GM23338 (cell line): ENCODE results near the gene PLD1. TPM values are rescaled to one million over a fixed set of nuclear protein-coding genes. Genes with fewer than 3 reads are reported as not detected.

Experiments
- ATAC-seq: fragments of 200-7000 bp; cut with Tn5 transposase; 3 replicates; pipeline ENCODE4 v1.9.1; 2020
- DNase-seq: peaks from one replicate; pipeline ENCODE4 v3.0.0-alpha.2; 2015; ENCODE audit warnings: low spot score
- H2AFZ ChIP-seq: fragments of 200-600 bp; sonication (generic); 2 replicates; pipeline ENCODE4 v1.8.0; 2016; ENCODE audit warnings: antibody characterized with exemption, mild to moderate bottlenecking, moderate library complexity
- H3F3A ChIP-seq: fragments of 200-600 bp; sonication (generic); replicated peaks from 2 replicates; pipeline ENCODE4 v1.8.0; 2017; ENCODE audit warnings: antibody characterized with exemption, mixed run types, low read depth
- H3K27ac ChIP-seq: fragments of 200-600 bp; sonication (generic); 2 replicates; pipeline ENCODE4 v1.6.1; 2016; ENCODE audit warnings: low read depth
- H3K27me3 ChIP-seq: fragments of 200-600 bp; sonication (generic); 2 replicates; pipeline ENCODE4 v1.8.0; 2016; ENCODE audit warnings: mild to moderate bottlenecking, mixed run types, moderate library complexity; ENCODE audit not compliant: insufficient read depth
- H3K36me3 ChIP-seq: fragments of 200-600 bp; sonication (generic); 2 replicates; pipeline ENCODE4 v1.8.0; 2016; ENCODE audit warnings: mild to moderate bottlenecking; ENCODE audit not compliant: insufficient read depth
- H3K4me1 ChIP-seq: fragments of 200-600 bp; sonication (generic); 2 replicates; pipeline ENCODE4 v1.8.0; 2016; ENCODE audit warnings: mild to moderate bottlenecking, moderate library complexity; ENCODE audit not compliant: insufficient read depth
- H3K4me2 ChIP-seq: fragments of 200-600 bp; sonication (generic); 2 replicates; pipeline ENCODE4 v1.7.1; 2017; ENCODE audit warnings: mixed run types
- H3K4me3 ChIP-seq: fragments of 200-600 bp; sonication (generic); 2 replicates; pipeline ENCODE4 v1.6.1; 2016; ENCODE audit warnings: mixed run types
- H3K79me2 ChIP-seq: fragments of 200-600 bp; sonication (generic); replicated peaks from 2 replicates; pipeline ENCODE4 v1.8.0; 2017; ENCODE audit warnings: mild to moderate bottlenecking; ENCODE audit not compliant: insufficient read depth
- H3K9me2 ChIP-seq: fragments of 200-600 bp; sonication (generic); 2 replicates; pipeline ENCODE4 v1.8.0; 2017; ENCODE audit not compliant: insufficient read depth
- H4K20me1 ChIP-seq: fragments of 200-600 bp; sonication (generic); replicated peaks from 2 replicates; pipeline ENCODE4 v1.8.0; 2017; ENCODE audit warnings: mild to moderate bottlenecking; ENCODE audit not compliant: insufficient read depth
- H3K27ac Mint-ChIP-seq: 2 replicates; pipeline ENCODE4 v1.8.0; 2020; ENCODE audit warnings: inconsistent platforms, mild to moderate bottlenecking, moderate library complexity, mixed read lengths
- H3K27me3 Mint-ChIP-seq: 3 replicates; pipeline ENCODE4 v1.8.0; 2022; ENCODE audit warnings: low read depth, mild to moderate bottlenecking, moderate library complexity, mixed read lengths, inconsistent platforms; ENCODE audit not compliant: insufficient read depth, poor library complexity
- H3K36me3 Mint-ChIP-seq: 3 replicates; pipeline ENCODE4 v1.8.0; 2021; ENCODE audit warnings: low read depth, mild to moderate bottlenecking, inconsistent platforms, moderate library complexity, mixed read lengths
- H3K4me1 Mint-ChIP-seq: 3 replicates; pipeline ENCODE4 v1.8.0; 2020; ENCODE audit warnings: mild to moderate bottlenecking, inconsistent platforms, mixed read lengths
- H3K4me3 Mint-ChIP-seq: 3 replicates; pipeline ENCODE4 v1.8.0; 2021; ENCODE audit warnings: moderate library complexity, mild to moderate bottlenecking, inconsistent platforms, mixed read lengths
- H3K9me3 Mint-ChIP-seq: 3 replicates; pipeline ENCODE4 v1.8.0; 2020; ENCODE audit warnings: moderate library complexity, mild to moderate bottlenecking, inconsistent platforms, mixed read lengths
- CREB1 ChIP-seq: fragments of 250-450 bp; sonication (Bioruptor Pico); IDR thresholded peaks from 2 replicates; pipeline ENCODE4 v1.5.0; 2020; ENCODE audit warnings: low read depth, mild to moderate bottlenecking, moderate library complexity
- EZH2 ChIP-seq: fragments of 200-600 bp; sonication (generic); IDR thresholded peaks from one replicate; pipeline ENCODE4 v1.8.0; 2017; ENCODE audit warnings: antibody characterized with exemption, mild to moderate bottlenecking, low read depth; ENCODE audit not compliant: unreplicated experiment
- EZH2phosphoT487 ChIP-seq: fragments of 200-600 bp; sonication (generic); IDR thresholded peaks from one replicate; pipeline ENCODE4 v1.8.1; 2018; ENCODE audit warnings: antibody characterized with exemption; ENCODE audit not compliant: unreplicated experiment
- JUNB ChIP-seq: IDR thresholded peaks from one replicate; pipeline ENCODE4 v1.6.1; 2016; ENCODE audit warnings: antibody characterized with exemption; ENCODE audit not compliant: unreplicated experiment
- NANOG ChIP-seq: IDR thresholded peaks from 2 replicates; pipeline ENCODE4 v1.6.1; 2016; ENCODE audit warnings: antibody characterized with exemption, borderline replicate concordance
- POLR2AphosphoS5 ChIP-seq: IDR thresholded peaks from 2 replicates; pipeline ENCODE4 v1.6.1; 2016; ENCODE audit warnings: antibody characterized with exemption, low read depth
- ZNF114 ChIP-seq: fragments of 250-450 bp; sonication (Bioruptor Pico); IDR thresholded peaks from 2 replicates; pipeline ENCODE4 v1.5.0; 2020; ENCODE audit warnings: mild to moderate bottlenecking, moderate library complexity
- ZNF331 ChIP-seq: fragments of 250-450 bp; sonication (Bioruptor Pico); IDR thresholded peaks from 2 replicates; pipeline ENCODE4 v1.5.0; 2020; ENCODE audit warnings: low read depth, mild to moderate bottlenecking, moderate library complexity
- polyA plus RNA-seq: library from polyadenylated mRNA; unstranded; fragments of >200 nt; fragmentation: Nextera tagmentation; extraction: Ambion mirVana; gene quantifications from 2 replicates; pipeline ENCODE4 v1.2.1, GENCODE V29; 2016
- total RNA-seq: library from RNA; depleted of rRNA; stranded (reverse); fragments of >200 nt; shearing (Covaris generic); gene quantifications from 2 replicates; pipeline ENCODE4 v1.2.3, GENCODE V29; 2014
- TF ChIP-seq, protein P1 (sequence below): IDR thresholded peaks from 2 replicates; pipeline ENCODE4 v1.6.1; 2016; ENCODE audit warnings: antibody characterized with exemption
- TF ChIP-seq, protein P2 (sequence below): IDR thresholded peaks from one replicate; pipeline ENCODE4 v1.6.1; 2018; ENCODE audit warnings: antibody characterized with exemption; ENCODE audit not compliant: unreplicated experiment

Gene PLD1
- total and polyA plus RNA-seq, 2 experiments from 2014 or later: 1.4 to 2.2 TPM

DNA sequence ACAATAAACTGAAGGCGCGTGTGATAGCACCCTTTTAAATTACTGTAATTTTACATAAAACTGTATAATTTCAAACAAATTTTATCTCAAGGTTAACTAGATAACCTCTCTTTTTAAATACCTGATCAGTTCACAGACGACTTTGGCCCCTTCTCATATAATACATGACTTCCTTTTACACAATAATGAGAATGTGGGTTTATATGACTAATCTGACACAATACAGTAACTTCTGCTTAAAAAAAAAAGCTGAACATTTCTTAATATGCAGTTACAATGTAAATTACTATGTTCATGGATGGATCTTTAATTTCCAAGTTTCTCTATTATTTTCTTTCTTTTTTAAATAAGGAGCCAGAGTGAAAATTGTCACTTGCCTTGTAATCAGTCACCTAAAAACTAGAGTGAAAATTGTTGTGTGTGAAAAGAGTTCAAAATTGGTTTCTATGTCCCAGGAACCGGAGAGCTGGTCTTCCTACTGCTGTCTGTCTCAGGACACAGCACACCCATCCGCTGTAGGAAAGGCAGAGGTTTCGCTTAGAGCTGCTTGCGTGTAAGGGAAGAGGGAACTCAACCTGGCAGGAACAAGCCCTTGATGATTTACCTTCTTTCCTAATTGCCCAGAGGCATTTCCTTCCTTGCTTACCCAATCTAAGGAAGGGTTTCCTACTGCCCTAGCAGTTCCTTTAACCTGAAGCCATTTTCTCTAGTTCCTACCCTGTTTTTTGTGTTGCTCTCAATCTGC is 33.3 kb downstream of the PLD1 start:
- no peaks in the 10 kb centered on the region for H3K36me3 ChIP-seq
- peak overlapping the region; percentile 25; the same call in 1 of the 2 replicates for H3K4me2 ChIP-seq
- no peak overlapping the region for H3K27ac ChIP-seq
- no peak overlapping the region for H3K4me3 ChIP-seq
- H3K9me2 ChIP-seq: no peaks in the 10 kb centered on the region
- Mint-ChIP-seq H3K27ac (peak overlapping the region; percentile 31; the same call in 1 of the 2 replicates), H3K4me3 (no peak overlapping the region), H3K36me3 (no peaks in the 10 kb centered on the region), H3K9me3 (no peaks in the 10 kb centered on the region), H3K27me3 (no peaks in the 10 kb centered on the region), H3K4me1 (peaks cover 14% of the 10 kb centered on the region)
- peak; percentile 23 for DNase-seq
- H2AFZ ChIP-seq: peak overlapping the region; percentile 49; the same call in 1 of the 2 replicates
- no peaks in the 10 kb centered on the region for H3K79me2 ChIP-seq
- H4K20me1 ChIP-seq: no peaks in the 10 kb centered on the region
- H3K4me1 ChIP-seq: peaks cover 13% of the 10 kb centered on the region
- no peaks in the 10 kb centered on the region for H3F3A ChIP-seq
- no peaks in the 10 kb centered on the region for H3K27me3 ChIP-seq
- no peak for ATAC-seq
- TF ChIP-seq ZNF331 (CRISPR knock-in tag): no peak
- no peak for TF ChIP-seq NANOG
- TF ChIP-seq CREB1 (CRISPR knock-in tag): no peak
- TF ChIP-seq, protein P1, sequence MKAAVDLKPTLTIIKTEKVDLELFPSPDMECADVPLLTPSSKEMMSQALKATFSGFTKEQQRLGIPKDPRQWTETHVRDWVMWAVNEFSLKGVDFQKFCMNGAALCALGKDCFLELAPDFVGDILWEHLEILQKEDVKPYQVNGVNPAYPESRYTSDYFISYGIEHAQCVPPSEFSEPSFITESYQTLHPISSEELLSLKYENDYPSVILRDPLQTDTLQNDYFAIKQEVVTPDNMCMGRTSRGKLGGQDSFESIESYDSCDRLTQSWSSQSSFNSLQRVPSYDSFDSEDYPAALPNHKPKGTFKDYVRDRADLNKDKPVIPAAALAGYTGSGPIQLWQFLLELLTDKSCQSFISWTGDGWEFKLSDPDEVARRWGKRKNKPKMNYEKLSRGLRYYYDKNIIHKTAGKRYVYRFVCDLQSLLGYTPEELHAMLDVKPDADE: no peak
- TF ChIP-seq, protein P2, sequence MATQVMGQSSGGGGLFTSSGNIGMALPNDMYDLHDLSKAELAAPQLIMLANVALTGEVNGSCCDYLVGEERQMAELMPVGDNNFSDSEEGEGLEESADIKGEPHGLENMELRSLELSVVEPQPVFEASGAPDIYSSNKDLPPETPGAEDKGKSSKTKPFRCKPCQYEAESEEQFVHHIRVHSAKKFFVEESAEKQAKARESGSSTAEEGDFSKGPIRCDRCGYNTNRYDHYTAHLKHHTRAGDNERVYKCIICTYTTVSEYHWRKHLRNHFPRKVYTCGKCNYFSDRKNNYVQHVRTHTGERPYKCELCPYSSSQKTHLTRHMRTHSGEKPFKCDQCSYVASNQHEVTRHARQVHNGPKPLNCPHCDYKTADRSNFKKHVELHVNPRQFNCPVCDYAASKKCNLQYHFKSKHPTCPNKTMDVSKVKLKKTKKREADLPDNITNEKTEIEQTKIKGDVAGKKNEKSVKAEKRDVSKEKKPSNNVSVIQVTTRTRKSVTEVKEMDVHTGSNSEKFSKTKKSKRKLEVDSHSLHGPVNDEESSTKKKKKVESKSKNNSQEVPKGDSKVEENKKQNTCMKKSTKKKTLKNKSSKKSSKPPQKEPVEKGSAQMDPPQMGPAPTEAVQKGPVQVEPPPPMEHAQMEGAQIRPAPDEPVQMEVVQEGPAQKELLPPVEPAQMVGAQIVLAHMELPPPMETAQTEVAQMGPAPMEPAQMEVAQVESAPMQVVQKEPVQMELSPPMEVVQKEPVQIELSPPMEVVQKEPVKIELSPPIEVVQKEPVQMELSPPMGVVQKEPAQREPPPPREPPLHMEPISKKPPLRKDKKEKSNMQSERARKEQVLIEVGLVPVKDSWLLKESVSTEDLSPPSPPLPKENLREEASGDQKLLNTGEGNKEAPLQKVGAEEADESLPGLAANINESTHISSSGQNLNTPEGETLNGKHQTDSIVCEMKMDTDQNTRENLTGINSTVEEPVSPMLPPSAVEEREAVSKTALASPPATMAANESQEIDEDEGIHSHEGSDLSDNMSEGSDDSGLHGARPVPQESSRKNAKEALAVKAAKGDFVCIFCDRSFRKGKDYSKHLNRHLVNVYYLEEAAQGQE: no peak

DNA sequence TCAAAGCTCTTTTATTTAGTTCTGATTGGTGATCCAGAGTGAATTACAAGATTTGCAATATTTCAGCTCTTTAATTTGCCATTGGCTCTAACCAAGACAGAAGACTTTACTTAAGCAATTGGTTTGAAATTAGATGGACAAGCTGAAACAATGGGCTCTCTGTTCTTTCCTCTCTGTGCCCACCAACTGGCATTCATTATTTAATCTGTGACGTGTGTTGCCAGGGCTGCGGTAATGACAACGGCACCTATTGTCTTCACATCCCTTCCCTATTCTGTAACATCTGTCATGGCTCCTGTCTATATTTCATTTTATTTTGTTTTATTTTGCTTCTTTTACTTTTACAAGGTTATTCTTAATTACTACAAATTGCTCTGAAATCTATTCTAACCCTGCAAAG is 33.9 kb downstream of the PLD1 start:
- Histone ChIP-seq H3K9me2 (no peaks in the 10 kb centered on the region), H3K4me1 (peaks cover 13% of the 10 kb centered on the region), H3K36me3 (no peaks in the 10 kb centered on the region), H2AFZ (no peak overlapping the region), H3K4me3 (no peak overlapping the region), H3K27me3 (no peaks in the 10 kb centered on the region), H3K27ac (no peak overlapping the region), H3K79me2 (no peaks in the 10 kb centered on the region), H4K20me1 (no peaks in the 10 kb centered on the region), H3K4me2 (no peak overlapping the region), H3F3A (no peaks in the 10 kb centered on the region)
- H3K27me3 Mint-ChIP-seq: no peaks in the 10 kb centered on the region
- peaks cover 15% of the 10 kb centered on the region for H3K4me1 Mint-ChIP-seq
- H3K36me3 Mint-ChIP-seq: no peaks in the 10 kb centered on the region
- H3K4me3 Mint-ChIP-seq: no peak overlapping the region
- H3K9me3 Mint-ChIP-seq: no peaks in the 10 kb centered on the region
- no peak for ATAC-seq
- DNase-seq: no peak
- H3K27ac Mint-ChIP-seq: no peak overlapping the region
- no peak for TF ChIP-seq JUNB
- TF ChIP-seq NANOG: no peak
- TF ChIP-seq, protein P1: no peak
- no peak for TF ChIP-seq EZH2phosphoT487
- no peak for TF ChIP-seq ZNF114 (CRISPR knock-in tag)
- no peak for TF ChIP-seq CREB1 (CRISPR knock-in tag)
- TF ChIP-seq EZH2: no peak
- no peak for TF ChIP-seq POLR2AphosphoS5
- TF ChIP-seq ZNF331 (CRISPR knock-in tag): no peak
